ENCODE data around the gene RBL2.

DNA sequence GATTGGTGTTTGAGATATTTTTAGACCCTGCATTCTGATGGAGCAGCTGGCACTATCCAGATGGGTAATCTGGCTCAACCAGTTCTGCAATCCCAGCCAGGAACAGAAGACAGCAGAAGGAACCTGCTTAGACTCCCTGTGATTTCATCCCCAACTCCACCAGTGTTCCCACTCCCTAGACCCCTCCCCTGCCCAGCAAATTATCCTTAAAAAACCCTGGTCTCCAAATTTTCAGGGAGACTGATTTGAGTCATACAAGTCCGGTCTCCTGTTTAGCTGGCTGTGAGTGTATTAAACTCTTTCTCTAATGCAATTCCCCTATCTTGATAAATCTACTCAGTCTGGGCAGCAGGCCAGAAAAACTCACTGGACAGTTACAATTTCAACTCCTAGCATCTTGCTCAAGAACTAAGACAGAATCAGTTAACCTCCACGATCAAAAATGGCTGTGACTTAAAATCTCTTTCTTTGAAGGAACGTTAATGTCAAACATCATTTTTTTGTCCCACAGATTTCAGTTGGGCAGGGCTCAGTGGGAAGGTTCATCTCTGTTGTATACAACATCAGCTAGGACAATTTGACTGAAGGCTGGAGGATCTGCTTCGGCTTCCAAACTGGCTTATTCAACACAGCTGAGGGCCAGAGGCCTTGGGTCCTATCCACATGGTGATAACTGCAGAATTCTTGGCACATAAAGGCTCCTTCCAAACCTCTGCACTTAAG, 4.9 kb upstream of the RBL2 start:
- TF ChIP-seq, protein P1, sequence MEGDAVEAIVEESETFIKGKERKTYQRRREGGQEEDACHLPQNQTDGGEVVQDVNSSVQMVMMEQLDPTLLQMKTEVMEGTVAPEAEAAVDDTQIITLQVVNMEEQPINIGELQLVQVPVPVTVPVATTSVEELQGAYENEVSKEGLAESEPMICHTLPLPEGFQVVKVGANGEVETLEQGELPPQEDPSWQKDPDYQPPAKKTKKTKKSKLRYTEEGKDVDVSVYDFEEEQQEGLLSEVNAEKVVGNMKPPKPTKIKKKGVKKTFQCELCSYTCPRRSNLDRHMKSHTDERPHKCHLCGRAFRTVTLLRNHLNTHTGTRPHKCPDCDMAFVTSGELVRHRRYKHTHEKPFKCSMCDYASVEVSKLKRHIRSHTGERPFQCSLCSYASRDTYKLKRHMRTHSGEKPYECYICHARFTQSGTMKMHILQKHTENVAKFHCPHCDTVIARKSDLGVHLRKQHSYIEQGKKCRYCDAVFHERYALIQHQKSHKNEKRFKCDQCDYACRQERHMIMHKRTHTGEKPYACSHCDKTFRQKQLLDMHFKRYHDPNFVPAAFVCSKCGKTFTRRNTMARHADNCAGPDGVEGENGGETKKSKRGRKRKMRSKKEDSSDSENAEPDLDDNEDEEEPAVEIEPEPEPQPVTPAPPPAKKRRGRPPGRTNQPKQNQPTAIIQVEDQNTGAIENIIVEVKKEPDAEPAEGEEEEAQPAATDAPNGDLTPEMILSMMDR (optimal IDR thresholded peaks at IDR 0.05 in 1 of 3, IDR thresholded peaks at IDR 0.05 in 1 of 3, conservative IDR thresholded peaks at IDR 0.05 in 1 of 3; ENCODE audit: extremely low read depth in 1 of 3, insufficient read depth in 2 of 3, low read length in 3 of 3): no peak
- TF ChIP-seq EZH2 (IDR thresholded peaks at IDR 0.05; ENCODE audit: low read length): no peak
